Measurements from ENCODE around the gene GPC3.

DNA sequence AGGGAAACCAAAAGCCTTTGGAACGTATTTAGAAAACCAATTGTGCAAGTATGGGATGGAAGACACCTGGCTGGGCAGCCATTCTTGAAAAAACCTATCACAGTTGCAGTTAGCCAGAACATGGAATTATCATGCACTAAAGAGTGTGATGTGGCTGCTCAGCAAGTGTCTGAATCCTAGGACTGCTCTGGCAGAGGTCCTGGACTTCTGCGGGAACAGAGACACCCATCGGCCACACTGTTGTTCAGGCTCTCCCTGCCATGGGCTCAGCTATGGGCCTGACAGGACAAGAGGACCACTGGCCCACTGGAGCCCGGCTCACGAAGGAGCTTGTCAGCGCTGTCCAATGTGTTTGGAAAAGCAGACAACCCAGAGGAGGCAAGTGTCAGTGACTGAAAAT is 454.4 kb downstream of the GPC3 start:
- TF ChIP-seq ZFP3 (tag by site-specific recombination; IDR thresholded peaks at IDR 0.05; ENCODE audit: low read depth): no peak
- TF ChIP-seq SP2 (tag by site-specific recombination; IDR thresholded peaks at IDR 0.05): no peak

Data from HEK293 (cell line).